IPS DF 4.7 (cell line): Measurements from ENCODE around the gene HAPLN3.
"Not testable (repeated sequence)": the region's sequence is repeated elsewhere in the genome, so short reads cannot be mapped to it uniquely, and the experiment has no call there.

ENCODE experiments used
- DNase-seq: peaks from one replicate; pipeline ENCODE4 v3.0.0-alpha.2; 2013; ENCODE audit warnings: low spot score; ENCODE audit errors: extremely low read depth

Gene HAPLN3

DNA sequence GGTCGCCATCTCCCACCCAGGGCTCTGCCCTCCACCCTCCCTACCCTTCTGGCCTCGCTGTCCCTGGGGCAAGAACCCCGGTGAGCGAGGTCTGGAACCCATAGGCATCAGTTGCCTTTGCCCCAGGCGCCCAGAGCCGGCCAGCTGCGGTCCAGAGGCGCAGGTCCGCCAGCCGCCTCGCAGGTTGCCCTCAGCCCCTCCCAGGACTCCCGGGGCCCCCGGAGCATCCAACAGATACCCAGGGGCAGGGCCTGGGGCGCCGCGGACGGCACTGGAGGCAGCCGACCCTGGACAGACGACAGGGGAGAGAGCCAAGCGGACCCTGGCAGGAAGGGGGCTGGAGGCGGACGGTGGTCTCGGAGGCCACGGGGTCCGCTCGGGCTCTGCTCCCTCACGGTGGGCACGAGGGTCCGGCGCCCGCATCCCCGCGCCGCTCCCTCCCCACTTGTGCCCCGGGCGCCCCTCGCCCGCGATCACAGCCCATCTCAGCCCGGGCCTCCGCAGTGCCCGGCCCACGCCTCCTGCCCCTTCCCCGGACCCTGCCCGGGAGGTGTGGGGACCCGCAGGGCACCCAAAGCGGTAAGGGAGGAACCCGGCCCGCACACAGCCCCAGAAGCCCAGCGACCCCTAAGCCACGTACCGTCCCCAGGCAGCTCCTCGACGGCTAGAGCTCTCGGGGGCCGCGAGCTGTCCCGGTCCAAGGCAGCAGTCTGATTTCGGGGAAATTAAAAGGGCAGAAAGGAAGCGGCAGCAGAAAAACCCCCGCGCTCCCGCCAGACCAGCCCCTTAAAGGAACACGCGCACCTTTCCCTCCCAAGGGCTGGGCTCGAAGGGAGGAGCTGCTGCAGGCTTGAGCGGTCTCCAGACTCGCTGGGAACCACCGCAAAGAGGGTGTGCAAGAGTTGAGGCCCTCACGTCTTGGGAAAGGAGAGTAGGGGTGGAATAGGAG, at the start of gene HAPLN3:
TSS of gene HAPLN3 (minus strand) at position 726 of the 949 bp plus-strand sequence. CDS start 8,246 bp downstream, outside the sequence.
- no peak for DNase-seq

DNA sequence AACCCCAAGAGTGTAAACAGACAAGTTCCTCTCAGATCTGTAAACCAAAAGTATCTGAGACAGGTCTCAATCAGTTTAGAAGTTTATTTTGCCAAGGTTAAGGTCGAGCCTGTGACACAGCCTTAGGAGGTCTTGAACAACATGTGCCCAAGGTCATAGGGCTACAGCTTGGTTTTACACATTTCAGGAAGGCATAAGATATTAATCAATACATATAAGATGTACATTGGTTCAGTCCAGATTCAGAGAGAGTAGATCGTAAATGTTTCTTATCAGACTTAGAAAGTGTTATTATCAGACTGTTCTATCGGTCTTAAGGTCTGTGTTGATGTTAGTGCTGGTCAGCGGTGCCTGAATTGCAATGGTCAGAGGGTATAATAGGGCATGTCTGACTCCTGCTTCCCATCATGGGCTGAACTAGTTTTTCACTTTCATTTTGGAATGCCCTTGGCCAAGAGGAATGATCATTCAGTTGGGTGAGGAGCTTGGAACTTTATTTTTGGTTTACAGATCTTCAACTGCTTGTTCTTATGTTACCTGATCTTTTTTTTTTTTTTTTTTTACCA, 44.8 kb upstream of the HAPLN3 start:
- no peak for DNase-seq

- DNase-seq, result no peak
Measured at GRCh38 chr15:88939486-88939806, 44.1 kb upstream of the HAPLN3 start.

DNA sequence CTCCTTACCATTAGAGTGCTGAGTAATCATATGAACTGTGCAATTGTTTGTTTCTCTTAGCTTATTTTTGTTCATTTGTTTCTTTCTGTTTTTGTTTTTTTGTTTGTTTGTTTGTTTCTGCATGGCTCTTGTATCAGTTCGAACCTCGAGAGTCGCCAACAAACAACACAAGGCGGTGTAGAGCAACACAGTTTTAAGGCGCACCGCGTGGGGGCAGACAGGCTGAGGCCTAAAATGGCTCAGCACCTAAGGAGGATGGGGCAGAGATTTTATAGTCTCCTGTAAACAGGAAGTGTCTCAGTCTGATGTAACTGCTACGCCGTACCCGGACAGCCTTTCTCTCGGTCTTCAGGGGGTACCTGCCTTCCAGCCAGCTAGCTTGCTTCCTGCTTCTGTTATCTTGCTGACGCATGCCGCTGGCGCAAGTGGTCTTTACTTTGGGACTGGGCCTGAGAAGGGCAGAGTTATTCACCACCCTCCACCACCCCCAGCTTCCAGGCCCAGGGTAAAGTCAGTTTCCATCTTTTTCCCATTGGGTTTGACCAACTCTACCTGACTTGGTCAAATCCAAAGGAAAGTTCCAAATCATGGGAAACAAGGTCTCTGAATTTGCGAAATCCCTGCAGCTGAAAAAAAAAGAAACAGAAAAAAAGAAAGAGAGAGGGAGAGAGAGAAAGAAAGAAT, 43.6 kb upstream of the HAPLN3 start:
- no peak for DNase-seq

DNA sequence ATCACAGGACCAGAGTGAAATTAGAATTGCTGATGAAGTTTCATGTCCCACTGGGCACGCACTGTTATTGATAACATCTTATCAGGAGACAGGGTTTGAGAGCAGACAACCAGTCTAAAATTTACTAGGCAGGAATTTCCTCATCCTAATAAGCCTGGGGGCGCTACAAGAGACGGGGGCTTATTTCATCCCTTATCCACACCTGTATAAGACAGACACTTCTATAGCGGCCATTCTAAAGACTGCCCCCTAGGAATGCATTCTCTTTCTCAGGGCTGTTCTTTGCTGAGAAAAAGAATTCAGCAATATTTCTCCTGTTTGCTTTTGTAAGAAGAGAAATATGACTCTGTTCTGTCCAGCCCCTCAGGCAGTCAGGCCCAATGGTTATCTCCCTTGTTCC, 39.1 kb upstream of the HAPLN3 start:
- DNase-seq, result not testable (repeated sequence)

- no peak for DNase-seq
Measured at GRCh38 chr15:88932875-88933330, 37.6 kb upstream of the HAPLN3 start.

- DNase-seq, result no peak
Measured at GRCh38 chr15:88932271-88932874, 37.0 kb upstream of the HAPLN3 start.

GRCh38 chr15:88930579-88930978, 35.2 kb upstream of the HAPLN3 start:
- DNase-seq, result no peak

- DNase-seq, result not testable (repeated sequence)
Measured at GRCh38 chr15:88929358-88930098, 34.2 kb upstream of the HAPLN3 start.

DNA sequence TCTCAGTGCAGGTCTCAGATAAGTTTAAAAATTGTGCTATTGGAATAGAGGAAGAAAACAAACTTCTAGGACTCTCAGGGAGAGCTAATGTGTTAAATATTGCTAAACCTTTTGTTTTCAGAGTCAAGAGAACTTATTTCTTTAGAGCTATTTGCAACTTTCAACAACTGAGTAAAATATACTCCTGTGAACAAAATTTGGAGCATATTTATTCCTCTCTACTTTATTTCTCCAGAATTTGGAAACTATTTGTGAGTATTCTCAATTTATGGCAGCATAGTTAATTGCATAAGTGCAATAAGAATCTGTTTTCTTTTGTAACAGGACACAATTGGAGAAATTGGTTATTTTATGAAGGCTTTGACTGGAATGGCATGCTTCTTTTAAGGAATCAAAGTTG, 32.8 kb upstream of the HAPLN3 start:
- DNase-seq, result not testable (repeated sequence)

DNA sequence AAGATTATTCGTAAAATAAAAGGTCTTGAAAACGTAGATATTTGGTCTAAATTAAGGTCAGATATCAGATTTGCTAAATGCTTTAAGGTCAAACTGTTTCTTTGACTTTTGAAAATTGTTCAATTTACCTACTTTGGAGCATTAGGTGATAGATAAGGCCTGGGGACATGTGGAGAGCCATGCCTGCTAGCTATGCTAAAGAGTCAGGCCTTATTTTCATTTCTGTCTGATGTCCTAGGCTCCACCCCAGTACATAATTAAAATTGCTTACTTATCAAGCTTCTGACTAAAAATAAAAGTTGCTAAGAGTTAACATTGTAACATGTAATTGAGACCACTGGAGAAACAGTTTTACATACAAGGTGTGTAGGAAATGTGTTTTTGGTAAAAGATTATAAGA, 30.3 kb upstream of the HAPLN3 start:
- DNase-seq, result not testable (repeated sequence)

DNA sequence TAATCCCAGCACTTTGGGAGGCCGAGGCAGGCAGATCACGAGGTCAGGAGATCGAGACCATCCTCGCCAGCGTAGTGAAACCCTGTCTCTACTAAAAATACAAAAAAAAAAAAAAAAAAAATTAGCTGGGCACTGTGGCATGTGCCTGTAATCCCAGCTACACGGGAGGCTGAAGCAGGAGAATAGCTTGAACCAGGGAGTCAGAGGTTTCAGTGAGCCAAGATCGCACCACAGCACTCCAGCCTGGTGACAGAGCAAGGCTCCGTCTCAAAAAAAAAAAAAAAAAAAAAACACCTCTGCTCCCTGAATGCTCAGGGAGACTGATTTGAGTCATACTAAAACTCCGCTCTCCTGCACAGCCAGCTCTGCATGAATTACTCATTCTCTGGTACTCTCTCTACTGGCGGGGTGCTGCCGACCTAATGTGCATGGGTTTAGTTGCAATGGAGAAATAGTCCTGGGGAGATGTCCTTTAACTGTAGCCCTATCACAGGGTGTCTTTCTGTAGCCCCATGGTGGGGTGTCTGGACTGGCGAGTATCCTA, 25.6 kb upstream of the HAPLN3 start:
- DNase-seq, result not testable (repeated sequence)

- DNase-seq, result no peak
Measured at GRCh38 chr15:88920186-88920891, 25.0 kb upstream of the HAPLN3 start.

- no peak for DNase-seq
Measured at GRCh38 chr15:88918738-88919137, 23.4 kb upstream of the HAPLN3 start.

GRCh38 chr15:88917760-88918159, 22.4 kb upstream of the HAPLN3 start:
- DNase-seq, result no peak

- DNase-seq, result no peak
Measured at GRCh38 chr15:88915354-88915753, 20.0 kb upstream of the HAPLN3 start.

DNA sequence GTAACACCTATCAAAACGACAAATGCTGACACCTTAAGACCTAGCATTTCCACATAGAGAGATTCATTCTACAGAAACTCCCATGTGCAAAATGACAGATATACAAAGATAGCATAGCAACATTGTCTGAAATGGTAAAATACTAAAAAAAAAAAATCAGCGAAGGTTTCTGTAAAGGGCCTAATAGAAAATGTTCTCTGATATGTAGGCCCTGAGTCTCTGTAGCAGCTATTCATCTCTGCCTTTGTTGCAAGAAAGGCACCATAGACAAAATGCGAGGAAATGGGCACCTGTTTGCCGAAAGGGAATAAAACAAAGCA, 18.5 kb upstream of the HAPLN3 start:
- no peak for DNase-seq

DNA sequence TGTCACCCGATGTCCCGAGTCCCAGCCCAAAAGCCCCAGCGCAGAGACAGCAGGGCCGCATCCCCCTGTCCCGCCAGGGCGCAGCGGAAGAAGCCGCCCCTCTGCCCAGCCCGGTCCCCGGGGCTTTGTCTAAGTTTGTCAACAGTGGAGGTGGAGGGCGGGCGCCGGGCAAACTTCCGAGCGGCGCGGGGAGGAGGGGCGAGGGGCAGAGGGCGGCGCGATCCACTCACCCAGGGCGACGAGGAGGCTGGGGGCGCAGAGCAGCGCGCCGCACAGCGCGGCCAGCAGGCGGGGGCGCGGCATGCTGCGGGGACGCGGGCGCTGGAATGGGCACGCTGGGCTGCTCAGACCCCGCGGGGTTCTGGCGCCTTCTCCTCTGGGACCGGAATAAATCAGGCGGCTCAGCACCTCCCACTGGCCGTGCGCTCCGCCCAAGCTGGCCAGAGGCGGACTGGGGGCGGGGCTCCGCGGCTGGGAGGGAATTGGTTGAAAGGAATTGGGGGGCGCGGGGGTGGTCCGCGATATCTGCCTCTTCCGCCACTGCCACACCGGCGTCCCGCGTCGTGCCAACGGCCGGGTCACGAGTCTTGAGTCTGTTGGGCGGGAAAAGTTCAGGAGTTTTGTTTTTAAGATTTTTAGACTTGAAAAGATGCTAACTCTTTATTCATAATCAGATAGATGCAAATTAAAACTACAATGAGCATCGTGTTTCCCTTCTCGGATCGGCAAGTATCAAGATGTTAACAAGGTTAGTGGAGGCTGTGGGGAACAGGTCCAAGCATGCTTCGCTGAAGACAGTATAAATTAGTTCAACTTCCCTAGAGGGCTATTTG, 17.9 kb upstream of the HAPLN3 start, which contains the start of gene MFGE8:
TSS of gene MFGE8 (minus strand) at position 363 of the 833 bp plus-strand sequence. CDS start at position 303, 60 bp downstream.
- DNase-seq, result no peak

- no peak for DNase-seq
Measured at GRCh38 chr15:88912500-88912921, 17.2 kb upstream of the HAPLN3 start.
